OCI-LY7 (cell line): ENCODE measurements around the gene CEP192.

Experiments used
- CTCF ChIP-seq: fragments of 200-600 bp; sonication (generic); conservative IDR thresholded peaks from 2 replicates; pipeline ENCODE4 v1.5.1; 2014; ENCODE audit warnings: mild to moderate bottlenecking, antibody characterized with exemption, low read length, moderate library complexity, mixed read lengths
- EZH2phosphoT487 ChIP-seq: fragments of 200-600 bp; sonication (generic); IDR thresholded peaks from 2 replicates; pipeline ENCODE4 v1.6.1; 2018; ENCODE audit warnings: low read depth, borderline replicate concordance, mild to moderate bottlenecking, mixed run types, antibody characterized with exemption, low read length, moderate library complexity, mixed read lengths

- TF ChIP-seq CTCF (no peak), EZH2phosphoT487 (no peak)
These were observed 76.8 kb downstream of the CEP192 start for GRCh38 chr18:13067966-13068365.
